GM12874 (cell line): ENCODE data around the gene SMIM44.

Experiments
- CTCF ChIP-seq: IDR thresholded peaks from 2 replicates; pipeline ENCODE4 v1.5.1; 2011; ENCODE audit warnings: low read depth, mild to moderate bottlenecking, control low read depth, low read length, moderate library complexity; ENCODE audit not compliant: insufficient read depth

Gene SMIM44

GRCh38 chr19:3521104-3521445 lies 37.8 kb upstream of the SMIM44 start:
- TF ChIP-seq CTCF, result no peak

GRCh38 chr19:3520166-3521103 lies 37.2 kb upstream of the SMIM44 start:
- no peak for TF ChIP-seq CTCF

- no peak for TF ChIP-seq CTCF
Measured at GRCh38 chr19:3519126-3519525, 35.9 kb upstream of the SMIM44 start.

GRCh38 chr19:3518659-3519058 lies 35.4 kb upstream of the SMIM44 start:
- no peak for TF ChIP-seq CTCF

- TF ChIP-seq CTCF, result no peak
Measured at GRCh38 chr19:3518255-3518654, 35.0 kb upstream of the SMIM44 start.

- no peak for TF ChIP-seq CTCF
Measured at GRCh38 chr19:3517638-3518037, 34.4 kb upstream of the SMIM44 start.

- no peak for TF ChIP-seq CTCF
Measured at GRCh38 chr19:3516675-3517207, 33.5 kb upstream of the SMIM44 start.
